ENCODE data around the gene ENOX1.

ENOX1 gene

DNA sequence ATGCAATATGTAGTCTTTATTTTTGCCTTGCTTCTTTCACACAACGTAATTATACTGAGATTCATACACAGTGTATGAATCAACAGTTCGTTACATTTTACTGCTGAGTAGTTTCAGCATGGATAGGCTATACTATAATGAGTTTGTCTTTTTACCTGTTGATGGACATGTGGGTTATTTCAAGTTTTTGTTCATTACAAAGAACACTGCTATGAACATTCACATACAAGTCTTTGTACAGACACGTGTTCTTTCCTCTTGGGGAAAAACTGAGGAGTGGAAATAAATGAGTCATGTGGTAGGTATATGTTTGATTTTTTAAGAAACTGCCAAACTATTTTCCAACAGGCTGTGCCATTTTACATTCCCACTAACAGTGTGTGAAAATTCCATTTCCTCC is 35.1 kb downstream of the ENOX1 start:
- H3K9me3 ChIP-seq, result no peaks in the 10 kb centered on the region
- H3K27ac ChIP-seq, result no peak overlapping the region
- TF ChIP-seq, protein P1, sequence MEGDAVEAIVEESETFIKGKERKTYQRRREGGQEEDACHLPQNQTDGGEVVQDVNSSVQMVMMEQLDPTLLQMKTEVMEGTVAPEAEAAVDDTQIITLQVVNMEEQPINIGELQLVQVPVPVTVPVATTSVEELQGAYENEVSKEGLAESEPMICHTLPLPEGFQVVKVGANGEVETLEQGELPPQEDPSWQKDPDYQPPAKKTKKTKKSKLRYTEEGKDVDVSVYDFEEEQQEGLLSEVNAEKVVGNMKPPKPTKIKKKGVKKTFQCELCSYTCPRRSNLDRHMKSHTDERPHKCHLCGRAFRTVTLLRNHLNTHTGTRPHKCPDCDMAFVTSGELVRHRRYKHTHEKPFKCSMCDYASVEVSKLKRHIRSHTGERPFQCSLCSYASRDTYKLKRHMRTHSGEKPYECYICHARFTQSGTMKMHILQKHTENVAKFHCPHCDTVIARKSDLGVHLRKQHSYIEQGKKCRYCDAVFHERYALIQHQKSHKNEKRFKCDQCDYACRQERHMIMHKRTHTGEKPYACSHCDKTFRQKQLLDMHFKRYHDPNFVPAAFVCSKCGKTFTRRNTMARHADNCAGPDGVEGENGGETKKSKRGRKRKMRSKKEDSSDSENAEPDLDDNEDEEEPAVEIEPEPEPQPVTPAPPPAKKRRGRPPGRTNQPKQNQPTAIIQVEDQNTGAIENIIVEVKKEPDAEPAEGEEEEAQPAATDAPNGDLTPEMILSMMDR (IDR thresholded peaks at IDR 0.05), result no peak
- H3K27me3 ChIP-seq, result no peaks in the 10 kb centered on the region
- DNase-seq, result no peak
- intact Hi-C loops (cut with DNase I; ENCODE audit: low total_unique reads), result loop anchor here (2.0 kb wide), 1 partner anchor 21 kb away; no protein-coding TSS in a partner anchor
- no peaks in the 10 kb centered on the region for H3K36me3 ChIP-seq
- peaks cover 0 to 11% (median 0%) of the 10 kb centered on the region in 4 donors for H3K4me1 ChIP-seq
- H3K4me3 ChIP-seq, result no peak overlapping the region

DNA sequence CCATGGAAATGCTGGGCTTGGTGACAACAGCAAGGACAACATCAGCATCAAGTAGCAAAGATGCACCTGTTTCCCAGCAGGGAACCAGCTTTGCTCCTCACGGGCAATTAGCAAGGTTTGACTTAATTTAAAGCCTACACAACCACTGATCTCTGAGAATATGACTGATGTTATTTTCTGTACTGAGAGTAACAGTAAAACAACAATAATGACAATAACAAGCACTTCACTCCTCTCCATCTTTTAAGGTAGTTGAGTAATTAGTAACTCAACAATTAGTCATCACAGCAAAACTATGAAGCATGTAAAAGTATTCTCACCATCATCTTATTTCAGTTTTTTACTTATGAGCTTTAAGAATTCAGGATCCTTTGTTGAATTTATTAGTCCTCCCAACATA is 37.3 kb downstream of the ENOX1 start:
- DNase-seq, result no peak
- Histone ChIP-seq H3K4me3 (no peak overlapping the region), H3K9me3 (no peaks in the 10 kb centered on the region), H3K36me3 (no peaks in the 10 kb centered on the region), H3K4me1 (peaks cover 0 to 11% (median 0%) of the 10 kb centered on the region in 4 donors), H3K27ac (no peak overlapping the region), H3K27me3 (no peaks in the 10 kb centered on the region)
- intact Hi-C loops (cut with DNase I; ENCODE audit: low total_unique reads), result no loop called here
- TF ChIP-seq, protein P1 (IDR thresholded peaks at IDR 0.05), result no peak

DNA sequence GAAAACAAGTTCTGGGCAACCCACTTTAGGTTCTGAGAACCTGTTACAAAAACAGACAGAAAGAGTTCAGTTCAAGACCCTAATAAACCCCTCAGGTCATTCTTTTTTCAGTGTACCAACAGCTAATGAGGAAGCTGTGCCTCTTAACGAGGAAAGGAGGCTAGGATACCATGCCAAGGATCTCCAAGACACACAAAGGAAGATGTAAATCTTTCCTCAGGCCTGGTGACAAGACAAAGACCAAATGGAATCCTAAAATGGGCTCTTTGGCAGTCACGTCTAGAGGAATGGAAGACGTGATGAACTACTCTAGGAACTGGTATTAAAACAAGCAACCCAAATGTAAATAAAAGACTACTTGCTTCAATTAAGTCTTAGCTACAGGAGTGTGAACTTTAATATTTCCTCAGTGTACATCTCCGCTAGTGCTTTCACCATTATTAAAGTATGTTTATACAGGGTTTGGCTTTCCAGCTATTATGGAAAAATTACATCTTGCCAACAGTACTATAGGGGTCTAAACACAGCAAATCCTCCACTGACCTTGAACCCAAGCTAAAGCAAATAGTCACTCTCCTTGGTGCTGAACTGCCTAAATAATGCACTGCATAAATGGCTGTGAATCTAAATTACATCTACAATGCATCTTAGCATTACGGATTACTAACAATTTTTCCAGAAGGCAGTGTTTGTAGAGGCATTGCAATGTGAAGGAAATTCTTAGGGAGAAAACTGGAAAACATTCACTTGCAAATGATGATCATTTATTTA is 42.3 kb downstream of the ENOX1 start:
- no peaks in the 10 kb centered on the region for H3K4me1 ChIP-seq
- no peak for DNase-seq
- H3K36me3 ChIP-seq, result no peaks in the 10 kb centered on the region
- no peaks in the 10 kb centered on the region for H3K27me3 ChIP-seq
- H3K27ac ChIP-seq, result no peak overlapping the region
- no peaks in the 10 kb centered on the region for H3K9me3 ChIP-seq
- intact Hi-C loops (cut with DNase I; ENCODE audit: low total_unique reads), result no loop called here
- no peak overlapping the region for H3K4me3 ChIP-seq
- TF ChIP-seq, protein P1 (IDR thresholded peaks at IDR 0.05), result no peak

DNA sequence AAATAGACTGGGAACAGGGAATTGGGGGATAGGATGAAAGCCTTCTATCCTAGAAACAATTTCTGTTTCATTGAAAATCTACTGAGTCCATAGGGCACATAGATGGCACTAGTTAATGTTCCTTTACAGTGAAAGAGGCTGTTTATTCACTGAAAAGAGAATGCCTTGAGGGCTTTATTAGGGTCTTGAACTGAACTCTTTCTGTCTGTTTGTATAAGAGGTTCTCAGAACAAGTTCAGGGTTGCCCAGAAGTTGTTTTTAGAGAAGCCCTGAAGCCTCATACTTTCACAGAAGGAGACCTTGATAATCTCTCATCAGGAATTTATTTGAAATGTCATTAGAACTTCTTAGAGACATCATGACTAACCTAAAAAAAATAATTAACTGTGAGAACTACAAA is 43.9 kb downstream of the ENOX1 start:
- Histone ChIP-seq H3K27ac (no peak overlapping the region), H3K36me3 (no peaks in the 10 kb centered on the region), H3K4me1 (no peaks in the 10 kb centered on the region), H3K4me3 (no peak overlapping the region), H3K9me3 (no peaks in the 10 kb centered on the region), H3K27me3 (no peaks in the 10 kb centered on the region)
- intact Hi-C loops (cut with DNase I; ENCODE audit: low total_unique reads), result no loop called here
- no peak for DNase-seq
- TF ChIP-seq, protein P1 (IDR thresholded peaks at IDR 0.05), result no peak

DNA sequence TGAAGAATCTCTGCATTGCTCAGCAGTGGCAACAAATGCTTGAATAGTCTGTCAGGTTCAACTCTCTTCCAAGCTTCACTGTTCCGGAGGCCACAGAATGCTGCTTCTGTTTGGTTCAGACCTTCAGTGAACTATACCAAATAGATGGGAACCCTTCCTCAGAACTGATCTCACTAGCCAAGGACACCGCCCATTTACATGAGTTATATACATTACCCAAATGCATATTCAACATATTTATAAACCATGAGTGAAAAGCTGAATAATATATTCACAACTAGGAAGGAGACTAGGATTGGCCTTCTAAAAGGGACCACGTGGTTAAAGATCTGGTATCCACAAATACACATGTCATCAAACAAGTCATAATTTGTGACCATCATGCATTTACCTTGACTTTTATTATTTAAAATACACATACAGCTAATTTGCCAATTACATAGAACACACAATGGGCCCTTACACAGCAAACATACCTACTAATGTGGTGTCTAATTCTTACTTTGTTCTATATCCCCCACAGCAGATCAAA is 49.3 kb downstream of the ENOX1 start:
- no peaks in the 10 kb centered on the region for H3K36me3 ChIP-seq
- intact Hi-C loops (cut with DNase I; ENCODE audit: low total_unique reads), result no loop called here
- no peaks in the 10 kb centered on the region for H3K27me3 ChIP-seq
- H3K27ac ChIP-seq, result no peak overlapping the region
- no peak for DNase-seq
- no peak overlapping the region for H3K4me3 ChIP-seq
- TF ChIP-seq, protein P1 (IDR thresholded peaks at IDR 0.05), result no peak
- no peaks in the 10 kb centered on the region for H3K9me3 ChIP-seq
- no peaks in the 10 kb centered on the region for H3K4me1 ChIP-seq

Measured in tibial artery (tissue), 4 donors.